IPS-NIHi11 (cell line): Measurements from ENCODE around the gene FGF23.
A peak's percentile ranks its signal among the peaks of the same experiment; 100 is the strongest.

Experiments used
- DNase-seq: peaks from one replicate; pipeline ENCODE4 v3.0.0; 2012; ENCODE audit warnings: mixed read lengths, low spot score

FGF23 gene

DNA sequence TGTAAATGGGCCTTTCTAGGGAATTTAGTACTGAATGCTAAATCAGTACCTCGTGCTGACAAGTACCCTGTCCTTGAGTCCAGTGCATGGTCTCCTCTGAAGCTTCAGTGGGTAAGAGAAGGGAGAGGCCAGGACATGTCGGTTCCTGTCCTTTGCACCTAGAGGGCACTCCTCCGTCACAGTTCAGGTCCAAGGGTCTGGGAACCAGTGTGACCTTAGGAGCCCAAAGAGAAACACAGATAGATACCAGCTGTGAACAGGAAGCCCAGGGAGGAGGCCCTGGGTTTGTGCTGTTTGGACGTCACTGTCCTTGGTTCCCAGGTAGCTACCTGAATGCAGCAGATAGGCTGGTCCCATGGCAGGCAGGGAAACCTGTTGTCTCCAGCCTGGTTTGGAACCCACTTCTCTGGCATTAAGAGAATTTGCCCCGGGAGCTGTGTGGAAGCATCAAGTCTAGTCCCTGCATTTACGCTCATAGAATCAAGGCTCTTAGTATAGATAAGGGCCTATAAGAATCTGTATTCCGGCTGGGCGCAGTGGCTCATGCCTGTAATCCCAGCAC lies 3.9 kb upstream of the FGF23 start:
- peak; percentile 57 for DNase-seq

DNA sequence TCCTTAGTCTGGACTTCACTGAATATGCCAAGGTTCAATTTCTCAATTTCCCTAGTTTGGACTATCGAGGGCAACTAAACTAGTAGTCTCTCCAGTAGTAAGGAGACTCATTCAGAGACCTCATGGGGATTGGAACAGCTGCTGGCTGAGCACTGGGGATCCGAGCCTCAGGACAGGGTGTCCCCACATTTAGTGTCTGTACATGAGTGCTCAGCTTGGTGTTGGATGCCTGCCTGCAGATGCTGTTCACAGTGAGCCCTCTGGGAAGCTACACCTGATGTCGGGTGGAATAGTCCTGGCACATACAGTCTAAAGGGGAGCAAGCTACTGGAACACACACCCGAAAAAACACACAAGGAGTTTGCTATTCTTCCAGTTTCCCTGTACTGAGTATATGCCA lies 820 bp upstream of the FGF23 start:
- no peak for DNase-seq

DNA sequence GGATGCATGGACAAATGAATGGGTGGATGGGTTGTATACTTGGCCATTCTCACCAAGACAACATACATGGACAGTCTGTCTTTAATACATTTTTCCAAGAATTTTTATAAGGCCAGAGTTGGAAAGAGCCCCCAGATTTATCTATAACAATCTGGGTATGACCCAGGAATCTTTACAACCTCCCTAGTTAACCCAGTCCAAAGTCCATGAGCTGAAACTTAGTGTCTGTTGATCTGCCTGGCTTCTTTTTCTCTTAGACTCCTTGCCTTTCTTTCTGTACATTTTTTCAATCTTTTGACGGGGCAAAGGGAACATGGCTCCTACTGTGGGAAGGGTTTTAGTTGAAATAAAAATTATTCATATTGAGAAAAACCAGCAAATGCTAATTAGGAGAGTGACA lies 740 bp downstream of the FGF23 start:
- DNase-seq: no peak

DNA sequence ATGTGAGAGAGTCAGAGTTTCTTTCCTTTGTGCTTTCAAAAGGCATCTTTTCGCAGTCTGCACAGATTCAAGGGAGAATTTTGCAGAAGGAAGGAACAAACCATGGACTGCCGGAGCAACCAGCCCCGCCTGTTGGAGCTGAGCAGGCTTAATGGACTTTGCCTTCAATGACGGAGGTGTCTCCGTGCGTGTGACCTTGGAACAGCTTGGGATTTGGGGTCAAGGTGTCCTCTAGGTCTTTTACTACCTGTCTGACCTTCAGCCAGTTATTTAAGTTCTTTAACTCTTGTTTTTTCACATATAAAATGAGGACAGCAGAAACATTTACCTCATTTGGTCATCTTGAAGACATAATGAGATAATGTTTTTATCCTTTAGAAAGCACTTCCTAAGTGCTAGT lies 4.1 kb downstream of the FGF23 start:
- DNase-seq: no peak

DNA sequence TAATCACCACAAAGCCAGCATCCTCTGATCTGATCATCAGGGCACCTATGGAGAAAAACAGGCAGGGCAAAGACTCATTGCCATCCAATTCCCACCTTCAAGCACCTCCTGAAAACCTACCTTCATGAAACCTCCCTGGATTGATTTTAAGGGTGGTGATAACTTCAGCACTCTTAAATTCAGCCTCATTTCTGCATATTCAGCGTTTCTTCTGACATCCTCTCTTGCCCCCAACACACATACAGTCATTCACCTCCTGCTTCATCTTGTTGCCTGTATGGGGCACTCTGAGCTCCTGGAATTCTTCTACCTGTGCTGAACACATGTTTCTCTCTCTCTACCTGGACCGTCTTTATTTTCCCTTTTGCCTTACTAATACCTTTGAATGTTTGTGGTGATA lies 6.9 kb downstream of the FGF23 start:
- no peak for DNase-seq

DNA sequence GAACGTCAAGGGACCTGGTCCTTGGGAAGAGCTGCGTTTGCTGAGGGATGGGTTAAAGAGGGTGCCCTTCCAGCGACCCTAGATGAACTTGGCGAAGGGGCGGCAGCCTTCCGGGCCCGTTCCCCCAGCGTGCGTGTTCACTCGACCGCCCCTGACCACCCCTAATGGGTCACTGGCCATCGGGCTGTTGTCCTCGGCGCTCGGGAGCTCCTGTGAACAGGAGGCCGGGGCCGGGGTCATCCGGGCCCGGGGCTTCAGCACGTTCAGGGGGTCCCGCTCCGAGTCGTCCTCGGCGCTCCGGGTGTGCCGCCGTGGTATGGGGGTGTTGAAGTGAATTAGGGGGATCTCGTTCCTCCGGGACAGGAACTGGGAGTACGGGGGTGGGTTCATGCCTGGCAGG lies 9.2 kb downstream of the FGF23 start:
- no peak for DNase-seq

DNA sequence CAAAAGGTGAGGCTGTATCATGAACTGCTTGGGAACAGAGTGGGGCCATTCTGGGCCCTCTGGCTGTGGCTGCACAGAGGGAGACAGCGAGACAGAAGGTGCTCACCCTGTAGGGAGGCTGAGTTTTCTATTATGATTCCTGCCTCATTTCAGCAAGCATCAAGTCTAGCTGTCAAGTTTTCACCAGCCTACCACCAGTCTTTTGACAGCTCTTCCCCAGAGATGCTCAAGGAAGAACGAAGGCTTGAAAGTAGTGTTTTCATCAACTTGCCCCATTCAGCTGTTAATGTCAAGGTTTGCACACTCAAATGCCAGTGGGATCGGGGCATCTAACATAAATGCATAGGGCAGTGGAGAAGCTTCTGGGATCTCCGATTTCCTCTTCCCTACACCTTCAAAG lies 10.0 kb downstream of the FGF23 start:
- DNase-seq: no peak

DNA sequence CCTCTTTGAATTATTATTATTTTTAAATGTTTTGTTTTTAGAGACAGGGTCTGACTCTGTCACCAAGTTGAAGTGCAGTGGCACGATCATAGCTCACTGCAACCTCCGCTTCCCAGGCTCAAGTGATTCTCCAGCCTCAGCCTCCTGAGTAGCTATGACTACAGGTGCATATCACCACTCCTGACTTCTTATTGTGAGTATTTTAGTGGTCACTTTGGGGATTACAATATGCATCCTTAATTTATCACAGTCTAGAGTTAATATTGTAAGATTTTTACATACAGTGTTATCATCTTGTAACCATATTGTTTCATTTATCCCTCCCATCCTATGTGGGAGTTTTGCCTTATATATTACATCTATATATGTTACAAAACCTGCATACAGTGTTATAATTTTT lies 13.4 kb downstream of the FGF23 start:
- no peak for DNase-seq

DNA sequence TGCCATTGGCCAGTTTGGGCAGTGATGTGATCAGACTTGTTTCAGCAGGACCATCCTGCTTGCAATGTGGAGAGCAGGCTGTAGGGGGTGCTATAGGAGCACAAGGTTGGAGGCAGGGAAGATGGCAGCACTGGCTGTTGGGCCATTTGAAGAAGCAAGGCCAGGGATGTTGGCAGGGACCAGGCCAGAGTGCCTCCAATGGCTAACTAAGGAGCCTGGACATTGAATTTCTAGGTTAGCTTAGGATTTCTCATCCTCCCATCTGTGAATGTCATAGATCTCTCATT lies 23.5 kb downstream of the FGF23 start:
- DNase-seq: peak; percentile 70

DNA sequence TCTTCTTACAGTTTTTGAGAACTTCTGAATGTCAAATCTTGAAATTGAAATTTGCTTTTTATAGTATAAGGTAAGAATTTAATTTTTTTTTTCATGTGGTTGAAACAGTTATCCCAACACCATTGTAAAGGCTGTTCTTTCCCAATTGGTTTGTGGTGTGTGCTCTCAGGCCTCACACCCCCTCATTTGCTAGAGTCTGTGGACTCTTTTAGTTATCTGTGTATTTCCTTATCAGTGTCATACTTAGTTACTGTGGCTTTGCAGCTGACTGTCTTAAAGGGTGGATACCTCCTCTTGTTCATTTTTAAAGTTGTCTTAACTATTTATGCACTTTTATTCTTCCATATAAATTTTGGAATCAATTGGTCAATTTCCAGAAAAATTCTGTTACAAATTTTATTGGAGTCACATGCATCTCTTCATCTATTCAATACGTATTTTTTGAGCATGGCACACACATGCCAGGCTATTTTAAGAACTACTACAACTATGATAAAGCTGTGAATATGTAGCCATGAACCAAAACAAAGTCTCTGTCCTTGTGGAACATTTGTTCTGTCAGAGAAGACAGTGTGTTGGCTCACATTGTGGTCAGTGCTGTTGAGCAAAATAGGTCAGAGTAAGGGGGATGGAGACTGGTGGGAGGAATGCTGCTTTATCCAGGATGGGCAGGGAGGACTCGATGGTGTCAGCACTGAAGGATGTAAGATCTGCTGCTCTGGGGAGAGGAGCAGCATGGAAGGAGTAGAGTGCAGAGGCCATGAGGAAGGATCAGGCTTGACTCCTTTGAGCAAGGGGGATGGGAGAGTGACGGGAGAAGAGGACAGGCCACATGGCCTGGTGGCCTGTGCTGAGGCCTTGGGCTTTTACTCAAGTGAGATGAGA lies 24.1 kb downstream of the FGF23 start:
- DNase-seq: no peak

DNA sequence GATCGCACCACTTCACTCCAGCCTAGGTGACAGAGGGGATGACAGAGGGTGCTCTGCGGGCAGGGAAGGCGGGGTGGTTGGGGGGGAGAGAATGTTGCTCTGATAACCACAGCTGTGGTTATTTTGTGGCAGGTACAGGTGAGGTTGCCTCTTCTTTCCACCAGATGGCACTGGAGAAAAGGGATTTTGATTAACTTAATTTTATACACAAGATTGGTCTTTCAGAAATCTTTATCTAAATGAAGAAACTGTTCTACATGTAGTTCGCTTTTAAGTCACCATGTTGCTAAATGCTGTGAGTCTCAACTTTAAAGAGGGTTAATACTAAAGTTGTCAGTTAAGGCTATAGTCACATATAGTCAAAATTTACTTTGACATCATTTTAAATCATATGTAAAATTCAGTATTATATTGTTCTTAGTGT lies 25.7 kb downstream of the FGF23 start:
- peak; percentile 46 for DNase-seq

DNA sequence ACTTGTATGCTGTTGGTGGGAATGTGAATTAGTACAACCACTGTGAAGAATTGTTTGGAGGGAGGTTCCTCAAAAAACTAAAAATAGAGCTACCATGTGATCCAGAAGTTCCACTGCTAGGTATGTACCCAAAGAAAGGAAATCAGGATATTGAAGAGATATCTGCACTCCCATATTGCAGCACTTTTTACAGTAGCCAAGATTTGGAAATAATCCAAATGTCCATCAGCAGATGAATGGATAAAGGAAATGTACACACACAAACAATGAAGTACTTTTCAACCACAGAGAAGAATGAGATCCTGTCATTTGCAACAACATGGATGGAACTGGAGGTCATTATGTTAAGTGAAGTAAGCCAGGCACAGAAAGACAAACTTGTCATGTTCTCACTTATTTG lies 32.6 kb downstream of the FGF23 start:
- no peak for DNase-seq

DNA sequence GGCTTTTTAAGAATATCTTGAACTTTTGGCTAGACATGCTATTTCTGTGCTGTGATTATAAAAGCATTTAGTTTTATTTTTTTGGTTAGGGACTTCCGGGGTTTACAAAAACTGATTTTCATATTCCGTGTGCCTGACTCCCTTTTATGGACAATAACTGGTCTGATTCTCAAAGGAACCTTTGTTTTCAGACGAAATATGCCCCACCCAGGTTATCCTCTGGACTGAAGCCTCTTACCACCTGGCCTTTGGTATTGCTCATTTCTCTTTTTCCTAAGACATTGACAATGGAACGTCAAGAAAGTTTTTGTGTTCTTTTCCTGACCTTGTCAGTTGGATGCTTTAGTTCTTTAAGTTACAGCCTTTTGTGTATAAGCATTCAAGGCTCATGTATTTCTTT lies 47.7 kb downstream of the FGF23 start:
- DNase-seq: no peak

DNA sequence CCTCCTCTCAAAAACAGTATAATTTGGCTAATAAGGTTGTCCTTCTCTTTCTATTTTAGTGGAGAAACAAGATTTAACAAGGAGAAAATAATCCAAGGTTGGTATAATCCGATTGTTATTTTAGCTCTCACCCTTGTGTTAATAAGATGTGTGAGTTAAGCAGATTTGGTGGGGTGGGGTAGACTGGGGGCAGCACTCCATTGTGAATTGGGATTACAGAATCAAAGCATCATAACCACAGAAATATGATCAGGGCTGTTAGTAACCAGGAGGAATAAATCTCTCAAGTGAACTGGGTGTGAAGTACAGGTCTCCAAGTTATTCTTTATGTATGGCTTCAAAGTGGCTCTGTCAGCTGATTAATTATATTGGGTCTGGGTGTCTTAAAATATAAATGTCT lies 48.3 kb downstream of the FGF23 start:
- no peak for DNase-seq

DNA sequence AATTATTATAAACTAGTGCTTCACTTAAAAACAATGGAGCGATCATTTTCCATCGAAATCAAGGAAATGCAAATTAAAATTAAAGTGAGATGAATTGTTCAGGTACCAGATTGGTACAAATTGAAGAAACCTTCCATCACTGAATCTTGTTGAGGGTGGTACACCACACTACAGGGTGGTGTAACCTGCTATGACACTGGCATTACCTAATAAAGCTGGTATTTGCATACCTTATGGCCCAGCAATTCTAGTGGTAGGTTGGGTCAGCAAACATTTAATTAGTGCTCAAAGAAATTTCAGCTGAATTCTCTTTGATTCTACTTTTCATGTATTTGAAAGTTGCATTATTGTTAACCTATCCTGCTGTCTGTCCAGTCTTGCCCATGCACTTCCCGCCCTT lies 49.3 kb downstream of the FGF23 start:
- DNase-seq: no peak

DNA sequence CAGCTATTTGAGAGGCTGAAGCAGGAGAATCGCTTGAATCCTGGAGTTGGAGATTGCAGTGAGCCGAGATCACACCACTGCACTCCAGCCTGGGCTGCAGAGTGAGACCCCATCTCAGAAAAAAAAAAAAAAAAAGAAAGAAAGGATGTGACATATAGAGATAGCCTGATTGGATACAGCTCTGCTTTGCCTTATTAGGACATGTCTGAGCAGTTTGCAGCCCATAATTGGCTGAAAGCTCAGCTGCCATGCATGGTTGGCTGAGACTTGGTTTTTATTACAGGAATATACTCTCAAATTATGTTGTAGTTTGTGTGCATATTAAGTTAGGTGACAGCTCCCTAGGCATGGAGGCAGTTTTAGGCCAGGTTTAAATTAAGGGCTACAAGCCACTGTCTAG lies 52.2 kb downstream of the FGF23 start:
- no peak for DNase-seq

DNA sequence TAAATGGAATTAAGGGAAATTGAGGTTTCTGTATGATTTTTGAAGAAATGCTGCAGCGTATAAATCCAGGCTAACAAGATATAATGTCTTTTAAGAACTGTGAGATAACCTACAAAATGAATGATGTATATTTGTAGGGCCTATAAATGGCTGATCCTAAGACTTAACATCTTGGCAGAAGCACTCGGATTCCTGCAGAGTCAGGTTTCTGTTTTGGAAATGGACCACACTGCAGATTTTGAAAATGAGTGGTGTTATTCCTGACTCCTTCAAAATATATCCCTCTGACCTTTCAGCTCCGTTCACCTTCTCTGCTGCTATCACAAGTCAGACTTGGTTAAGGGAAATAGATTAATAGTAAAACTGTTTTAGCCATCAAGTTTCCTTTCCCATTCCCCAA lies 53.5 kb downstream of the FGF23 start:
- no peak for DNase-seq

DNA sequence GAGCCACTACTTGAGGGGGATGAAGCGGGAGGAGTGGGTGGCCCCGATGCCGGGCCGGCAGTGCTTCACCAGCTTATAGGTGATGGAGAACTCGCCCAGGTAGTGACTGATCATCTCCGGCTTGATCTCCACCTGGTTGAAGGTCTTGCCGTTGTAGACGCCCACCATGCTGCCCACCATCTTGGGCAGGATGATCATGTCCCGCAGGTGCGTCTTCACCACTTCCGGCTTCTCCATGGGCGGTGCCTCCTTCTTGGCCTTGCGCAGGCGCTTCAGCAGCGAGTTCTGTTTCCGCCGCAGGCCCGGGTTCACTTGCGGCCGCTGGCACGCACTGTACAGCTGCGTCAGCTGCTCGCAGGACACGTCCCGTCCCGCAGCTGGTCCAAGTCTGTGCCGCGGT lies 55.1 kb downstream of the FGF23 start:
- DNase-seq: no peak

DNA sequence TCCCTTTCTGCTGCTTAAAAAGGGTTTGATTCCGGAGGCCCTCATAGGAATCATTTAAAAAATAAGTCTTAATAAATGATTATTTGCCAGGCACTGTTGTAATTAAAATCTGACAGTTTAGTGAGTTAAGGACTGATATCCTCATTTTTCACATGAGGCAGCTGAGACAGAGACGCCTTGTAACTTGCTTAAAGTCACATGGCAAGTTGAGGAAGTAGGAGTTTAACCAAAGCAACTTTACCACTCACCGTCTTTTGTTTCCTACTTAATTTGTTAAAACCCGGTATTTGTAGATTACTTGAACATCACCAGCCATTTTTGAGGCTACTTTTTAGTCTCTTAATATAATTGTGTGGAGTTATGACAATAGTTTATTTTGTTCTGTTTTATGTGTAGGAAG lies 56.1 kb downstream of the FGF23 start:
- DNase-seq: no peak

DNA sequence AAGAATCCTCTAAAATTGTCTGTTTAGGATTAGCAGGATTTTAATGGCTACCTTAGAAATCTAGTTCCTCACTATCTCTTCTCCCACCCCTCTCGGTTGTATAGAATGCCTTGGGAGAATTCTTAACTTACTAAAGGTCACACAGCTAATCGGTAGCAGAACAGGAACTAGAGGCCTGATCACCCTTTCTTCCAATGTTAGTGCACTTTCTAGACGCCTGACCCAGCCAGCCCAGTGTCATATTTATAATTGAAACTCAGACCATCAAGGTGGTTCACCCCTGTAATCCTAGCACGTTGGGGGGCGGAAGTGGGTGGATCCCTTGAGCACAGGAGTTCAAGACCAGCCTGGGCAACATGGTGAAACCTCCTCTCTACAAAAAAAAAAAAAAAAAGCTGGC lies 56.8 kb downstream of the FGF23 start:
- DNase-seq: no peak

DNA sequence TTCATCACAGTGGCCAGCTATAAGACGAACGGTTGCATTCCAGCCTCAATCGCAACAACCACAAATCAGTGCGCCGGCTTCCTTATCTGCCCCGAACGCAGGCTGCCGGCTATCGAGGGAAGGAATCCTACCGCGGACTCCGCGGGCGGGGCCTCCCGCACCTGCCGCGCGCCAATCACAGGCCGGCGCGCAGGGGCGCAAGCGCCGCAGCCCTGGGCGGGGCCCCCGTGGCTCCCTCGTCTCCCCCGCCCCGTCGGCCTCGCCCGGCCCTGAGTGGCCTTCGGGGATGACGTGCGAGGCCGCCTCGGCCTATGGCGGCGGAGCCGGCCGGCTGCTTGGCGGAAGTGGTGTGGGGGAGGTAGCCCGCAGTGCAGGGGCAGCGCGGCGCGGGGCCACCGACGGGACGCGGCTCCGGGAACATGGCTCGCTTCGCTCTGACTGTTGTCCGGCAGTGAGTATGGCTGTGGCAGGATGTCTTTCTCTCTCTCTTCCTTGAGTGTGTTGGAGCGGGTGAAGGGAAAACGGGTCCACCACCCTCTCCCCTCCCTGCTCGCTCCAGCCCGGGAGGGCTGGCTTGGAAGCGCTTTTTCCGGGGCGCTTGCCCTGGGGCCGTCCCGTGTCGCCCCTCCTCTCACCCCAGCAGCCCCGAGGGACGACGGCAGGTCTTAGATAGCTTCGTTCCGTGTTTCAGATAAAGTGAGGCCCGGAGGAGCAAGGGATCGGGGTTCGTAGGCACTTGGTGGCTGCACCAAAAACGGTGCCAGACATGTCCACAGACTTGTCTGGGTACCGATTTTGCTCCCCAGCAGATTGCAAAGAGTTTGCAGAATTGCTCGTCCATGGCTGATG lies 58.4 kb downstream of the FGF23 start, which contains the start of gene TIGAR:
TIGAR (plus strand) TSS at position 361 of the 849 bp plus-strand sequence; CDS start at position 420, 59 bp downstream.
- DNase-seq: peak; percentile 100

DNA sequence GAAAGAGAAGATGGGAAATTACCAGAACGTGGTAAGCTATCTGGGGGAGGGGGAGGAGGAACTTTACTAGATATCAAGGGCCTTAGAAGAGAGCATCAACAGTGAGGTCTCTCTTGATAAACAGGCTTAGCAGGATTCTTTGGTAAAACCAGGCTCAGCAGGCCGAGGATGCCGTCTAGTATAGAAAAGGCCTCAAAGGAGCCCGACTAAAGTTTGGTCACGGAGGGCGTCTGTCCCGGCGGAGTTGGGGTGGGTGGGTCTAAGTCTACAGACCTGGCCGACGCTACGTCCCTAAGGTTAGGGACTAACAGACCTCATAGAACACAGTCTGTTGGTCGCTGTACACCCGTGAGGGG lies 59.0 kb downstream of the FGF23 start:
- no peak for DNase-seq
